OCI-LY7 (cell line): ENCODE results near the gene LY6G6D. TPM values are rescaled to one million over a fixed set of nuclear protein-coding genes. Genes with fewer than 3 reads are reported as not detected.

Source experiments
- BruUV-seq: library from RNA; stranded (reverse); fragments of 400-500 nt; replicated peaks from 2 replicates; lab custom pipeline; 2021; lab: Mats Ljungman, UMichigan
- CTCF ChIA-PET: fragments of 300-600 bp; sonication (Branson Sonifier 250); formaldehyde crosslinking; loops from one replicate; lab custom pipeline; 2022; ENCODE audit warnings: antibody characterized with exemption; ENCODE audit not compliant: unreplicated experiment; lab: Charles Lee
- POLR2A ChIA-PET: fragments of 300-600 bp; sonication (Branson Sonifier 250); formaldehyde crosslinking; loops from one replicate; lab custom pipeline; 2022; ENCODE audit warnings: antibody characterized with exemption; lab: Charles Lee
- DNase-seq: peaks from one replicate; pipeline ENCODE4 v3.0.0-alpha.2; 2015; ENCODE audit warnings: low spot score
- H2AFZ ChIP-seq: fragments of 200-600 bp; sonication (generic), shearing (Covaris generic); 2 replicates; pipeline ENCODE4 v1.6.1; 2014; ENCODE audit warnings: mild to moderate bottlenecking, antibody characterized with exemption, low read length, moderate library complexity
- H3K27ac ChIP-seq: fragments of 200-600 bp; sonication (generic); 2 replicates; pipeline ENCODE4 v1.5.1; 2014; ENCODE audit warnings: mixed run types, low read depth, mild to moderate bottlenecking, moderate library complexity, low read length, inconsistent platforms; ENCODE audit not compliant: poor library complexity, severe bottlenecking
- H3K36me3 ChIP-seq: fragments of 200-600 bp; sonication (generic); 2 replicates; pipeline ENCODE4 v1.6.1; 2014; ENCODE audit warnings: mild to moderate bottlenecking, antibody characterized with exemption, low read length, moderate library complexity, mixed read lengths; ENCODE audit not compliant: insufficient read depth
- H3K4me1 ChIP-seq: fragments of 200-600 bp; sonication (generic); 2 replicates; pipeline ENCODE4 v1.5.1; 2014; ENCODE audit warnings: mild to moderate bottlenecking, low read length; ENCODE audit not compliant: insufficient read depth, poor library complexity, severe bottlenecking
- H3K4me2 ChIP-seq: fragments of 200-600 bp; sonication (generic); 2 replicates; pipeline ENCODE4 v1.6.1; 2014; ENCODE audit warnings: mild to moderate bottlenecking, low read length
- H3K4me3 ChIP-seq: fragments of 200-600 bp; sonication (generic); 2 replicates; pipeline ENCODE4 v1.5.1; 2014; ENCODE audit warnings: mild to moderate bottlenecking, low read depth, low read length; ENCODE audit not compliant: poor library complexity, severe bottlenecking
- H3K79me2 ChIP-seq: fragments of 200-600 bp; sonication (generic); 2 replicates; pipeline ENCODE4 v1.6.1; 2016; ENCODE audit warnings: low read depth, mild to moderate bottlenecking, low read length, moderate library complexity, mixed read lengths; ENCODE audit not compliant: insufficient read depth
- H3K9me2 ChIP-seq: fragments of 200-600 bp; sonication (generic); 2 replicates; pipeline ENCODE4 v1.6.1; 2016; ENCODE audit warnings: mild to moderate bottlenecking, low read length, mixed read lengths; ENCODE audit not compliant: insufficient read depth
- H3K9me3 ChIP-seq: fragments of 200-600 bp; sonication (generic); 2 replicates; pipeline ENCODE4 v1.6.1; 2014; ENCODE audit warnings: mild to moderate bottlenecking, mixed run types, low read length, mixed read lengths
- H4K20me1 ChIP-seq: fragments of 200-600 bp; sonication (generic); 2 replicates; pipeline ENCODE4 v1.6.1; 2014; ENCODE audit warnings: mild to moderate bottlenecking, antibody characterized with exemption, low read length, moderate library complexity, mixed read lengths; ENCODE audit not compliant: insufficient read depth
- CTCF ChIP-seq: fragments of 200-600 bp; sonication (generic); conservative IDR thresholded peaks from 2 replicates; pipeline ENCODE4 v1.5.1; 2014; ENCODE audit warnings: mild to moderate bottlenecking, antibody characterized with exemption, low read length, moderate library complexity, mixed read lengths
- EZH2phosphoT487 ChIP-seq: fragments of 200-600 bp; sonication (generic); IDR thresholded peaks from 2 replicates; pipeline ENCODE4 v1.6.1; 2018; ENCODE audit warnings: low read depth, borderline replicate concordance, mild to moderate bottlenecking, mixed run types, antibody characterized with exemption, low read length, moderate library complexity, mixed read lengths
- intact Hi-C: fragments of 100-400 bp; cut with micrococcal nuclease; formaldehyde crosslinking; loops from one replicate; pipeline ENCODE4 v1.10.0; 2022; ENCODE audit not compliant: unreplicated experiment
- total RNA-seq, 2 experiments: library from RNA; depleted of rRNA in 1 of 2; stranded (reverse); fragments of >200 nt in 1 of 2; shearing (Covaris generic) in 1 of 2; gene quantifications; 2 replicates each; pipeline ENCODE4 v1.2.3, GENCODE V29; 2014 to 2022

LY6G6D gene
- total RNA-seq, 2 experiments from 2014 or later: not detected

- H4K20me1 ChIP-seq: no peaks in the 10 kb centered on the region
- POLR2A ChIA-PET: no interaction called here
- H3K9me2 ChIP-seq: no peaks in the 10 kb centered on the region
- CTCF ChIA-PET: no interaction called here
- H3K9me3 ChIP-seq: no peaks in the 10 kb centered on the region
- H2AFZ ChIP-seq: no peak within 1 kb of the TSS
- no peaks in the 10 kb centered on the region for H3K36me3 ChIP-seq
- peaks cover 11% of the 10 kb centered on the region; the same call in 1 of the 2 replicates for H3K79me2 ChIP-seq
- TF ChIP-seq EZH2phosphoT487 (no peak), CTCF (no peak)
- no peak within 1 kb of the TSS for H3K27ac ChIP-seq
- DNase-seq: no peak
- intact Hi-C loops: loop anchor here (10.0 kb wide), 1 partner anchor 248 kb away; the partner anchor contains the start of genes NELFE and SKIC2
- peaks cover 22% of the 10 kb centered on the region for H3K4me1 ChIP-seq
- H3K4me2 ChIP-seq: no peak within 1 kb of the TSS
- H3K4me3 ChIP-seq: no peak within 1 kb of the TSS
- no TSS peak for BruUV-seq
These were observed 8.5 kb upstream of the LY6G6D start, which contains the start of gene LY6G6F for GRCh38 chr6:31706599-31706998. LY6G6F (plus strand) TSS chr6:31706866; CDS start chr6:31706907, 41 bp downstream.

- CTCF ChIA-PET: no interaction called here
- BruUV-seq: no TSS peak
These were observed 7.4 kb upstream of the LY6G6D start for GRCh38 chr6:31707701-31708100.

More at GRCh38 chr6:31707701-31708100, 7.4 kb upstream of the LY6G6D start:
- Histone ChIP-seq H3K36me3 (no peaks in the 10 kb centered on the region), H3K4me2 (no peak overlapping the region), H4K20me1 (no peaks in the 10 kb centered on the region), H3K79me2 (peaks cover 1% of the 10 kb centered on the region; the same call in 1 of the 2 replicates), H3K9me2 (no peaks in the 10 kb centered on the region), H3K9me3 (no peaks in the 10 kb centered on the region), H3K4me1 (peaks cover 16% of the 10 kb centered on the region), H2AFZ (no peak overlapping the region), H3K4me3 (no peak overlapping the region), H3K27ac (no peak overlapping the region)
- DNase-seq: no peak
- POLR2A ChIA-PET: no interaction called here
- TF ChIP-seq EZH2phosphoT487 (no peak), CTCF (no peak)
- intact Hi-C loops: loop anchor here (10.0 kb wide), 1 partner anchor 247 kb away; the partner anchor contains the start of genes NELFE and SKIC2
